Measurements from ENCODE around the gene REPS2. TPM values are rescaled to one million over a fixed set of nuclear protein-coding genes. Genes with fewer than 3 reads are reported as not detected.

The REPS2 gene
- polyA plus RNA-seq, 3 donors: 2.1 to 4.7 (median 3.6) TPM

GRCh38 chrX:16914058-16914457 lies 32.4 kb upstream of the REPS2 start:
- Histone ChIP-seq H3K27ac (ENCODE audit: low read depth in 1 of 2, low read length in 2 of 2) (peak overlapping the region; percentile 16 to 56), H2AFZ (ENCODE audit: insufficient read depth, low read depth, low read length, poor library complexity, severe bottlenecking) (no peak overlapping the region), H3K79me2 (ENCODE audit: insufficient read depth, low read length) (no peaks in the 10 kb centered on the region), H3K4me3 (replicated peaks in 1 of 3; ENCODE audit: low read depth in 2 of 3, low read length in 3 of 3) (no peak overlapping the region), H3K36me3 (replicated peaks in 1 of 2; ENCODE audit: control insufficient read depth in 1 of 2, insufficient read depth in 2 of 2, low read length in 2 of 2) (no peaks in the 10 kb centered on the region), H3K27me3 (ENCODE audit: control insufficient read depth in 2 of 2, insufficient read depth in 2 of 2, low read length in 2 of 2) (peaks cover 0 to 17% of the 10 kb centered on the region in 2 donors), H3K4me2 (replicated peaks; ENCODE audit: extremely low read depth, low read length, poor library complexity, severe bottlenecking) (no peak overlapping the region), H3K4me1 (ENCODE audit: control insufficient read depth in 1 of 2, insufficient read depth in 2 of 2, low read length in 2 of 2) (peaks cover 43 to 45% of the 10 kb centered on the region in 2 donors), H4K20me1 (ENCODE audit: insufficient read depth, low read length) (no peaks in the 10 kb centered on the region), H3K9ac (ENCODE audit: insufficient read depth, low read length, poor library complexity, severe bottlenecking) (no peak overlapping the region), H3K9me3 (replicated peaks in 1 of 2; ENCODE audit: control insufficient read depth in 1 of 2, insufficient read depth in 1 of 2, low read length in 2 of 2) (no peaks in the 10 kb centered on the region)
- H3K27me3 Mint-ChIP-seq (ENCODE audit: low read depth in 3 of 3): peaks cover 0 to 30% (median 0%) of the 10 kb centered on the region in 3 donors
- H3K27ac Mint-ChIP-seq: peak overlapping the region; percentile 86 to 95 (median 91)
- H3K36me3 Mint-ChIP-seq: no peaks in the 10 kb centered on the region
- no CpG with 5 or more reads among the region's 3 CpGs for WGBS (ENCODE audit: insufficient coverage)
- peak; percentile 69 to 78 (median 74) for DNase-seq
- peaks cover 0 to 3% (median 0%) of the 10 kb centered on the region in 7 donors for H3K9me3 Mint-ChIP-seq
- intact Hi-C loops (cut with micrococcal nuclease): no loop called here
- peaks cover 31% of the 10 kb centered on the region for H3K4me1 Mint-ChIP-seq
- TF ChIP-seq CTCF (IDR thresholded peaks at IDR 0.05): no peak
- no peak overlapping the region for H3K4me3 Mint-ChIP-seq

GRCh38 chrX:16916561-16916960 lies 29.9 kb upstream of the REPS2 start:
- H3K4me2 ChIP-seq (replicated peaks; ENCODE audit: extremely low read depth, low read length, poor library complexity, severe bottlenecking): no peak overlapping the region
- intact Hi-C loops (cut with micrococcal nuclease): no loop called here
- H3K4me1 ChIP-seq (ENCODE audit: control insufficient read depth in 1 of 2, insufficient read depth in 2 of 2, low read length in 2 of 2): peaks cover 28 to 30% of the 10 kb centered on the region in 2 donors
- H3K9ac ChIP-seq (ENCODE audit: insufficient read depth, low read length, poor library complexity, severe bottlenecking): no peak overlapping the region
- H3K4me3 ChIP-seq (replicated peaks in 1 of 3; ENCODE audit: low read depth in 2 of 3, low read length in 3 of 3): no peak overlapping the region
- no peak overlapping the region for H3K4me3 Mint-ChIP-seq
- no peaks in the 10 kb centered on the region for H3K9me3 ChIP-seq (replicated peaks in 1 of 2; ENCODE audit: control insufficient read depth in 1 of 2, insufficient read depth in 1 of 2, low read length in 2 of 2)
- peaks cover 0 to 30% (median 0%) of the 10 kb centered on the region in 3 donors for H3K27me3 Mint-ChIP-seq (ENCODE audit: low read depth in 3 of 3)
- peaks cover 21% of the 10 kb centered on the region for H3K4me1 Mint-ChIP-seq
- no peak for TF ChIP-seq CTCF (IDR thresholded peaks at IDR 0.05)
- no peak overlapping the region for H2AFZ ChIP-seq (ENCODE audit: insufficient read depth, low read depth, low read length, poor library complexity, severe bottlenecking)
- no peaks in the 10 kb centered on the region for H3K79me2 ChIP-seq (ENCODE audit: insufficient read depth, low read length)
- WGBS (ENCODE audit: insufficient coverage): no CpG with 5 or more reads among the region's 5 CpGs
- H4K20me1 ChIP-seq (ENCODE audit: insufficient read depth, low read length): no peaks in the 10 kb centered on the region
- H3K27ac ChIP-seq (ENCODE audit: low read depth in 1 of 2, low read length in 2 of 2): no peak overlapping the region
- H3K36me3 Mint-ChIP-seq: no peaks in the 10 kb centered on the region
- peaks cover 0 to 3% (median 0%) of the 10 kb centered on the region in 7 donors for H3K9me3 Mint-ChIP-seq
- H3K27me3 ChIP-seq (ENCODE audit: control insufficient read depth in 2 of 2, insufficient read depth in 2 of 2, low read length in 2 of 2): peaks cover 0 to 23% of the 10 kb centered on the region in 2 donors
- DNase-seq: no peak
- no peaks in the 10 kb centered on the region for H3K36me3 ChIP-seq (replicated peaks in 1 of 2; ENCODE audit: control insufficient read depth in 1 of 2, insufficient read depth in 2 of 2, low read length in 2 of 2)
- no peak overlapping the region for H3K27ac Mint-ChIP-seq
